ENCODE results near the gene SCLY. TPM values are rescaled to one million over a fixed set of nuclear protein-coding genes. Genes with fewer than 3 reads are reported as not detected.

The SCLY gene
- polyA plus RNA-seq, 1 experiment = 7.7 TPM

DNA sequence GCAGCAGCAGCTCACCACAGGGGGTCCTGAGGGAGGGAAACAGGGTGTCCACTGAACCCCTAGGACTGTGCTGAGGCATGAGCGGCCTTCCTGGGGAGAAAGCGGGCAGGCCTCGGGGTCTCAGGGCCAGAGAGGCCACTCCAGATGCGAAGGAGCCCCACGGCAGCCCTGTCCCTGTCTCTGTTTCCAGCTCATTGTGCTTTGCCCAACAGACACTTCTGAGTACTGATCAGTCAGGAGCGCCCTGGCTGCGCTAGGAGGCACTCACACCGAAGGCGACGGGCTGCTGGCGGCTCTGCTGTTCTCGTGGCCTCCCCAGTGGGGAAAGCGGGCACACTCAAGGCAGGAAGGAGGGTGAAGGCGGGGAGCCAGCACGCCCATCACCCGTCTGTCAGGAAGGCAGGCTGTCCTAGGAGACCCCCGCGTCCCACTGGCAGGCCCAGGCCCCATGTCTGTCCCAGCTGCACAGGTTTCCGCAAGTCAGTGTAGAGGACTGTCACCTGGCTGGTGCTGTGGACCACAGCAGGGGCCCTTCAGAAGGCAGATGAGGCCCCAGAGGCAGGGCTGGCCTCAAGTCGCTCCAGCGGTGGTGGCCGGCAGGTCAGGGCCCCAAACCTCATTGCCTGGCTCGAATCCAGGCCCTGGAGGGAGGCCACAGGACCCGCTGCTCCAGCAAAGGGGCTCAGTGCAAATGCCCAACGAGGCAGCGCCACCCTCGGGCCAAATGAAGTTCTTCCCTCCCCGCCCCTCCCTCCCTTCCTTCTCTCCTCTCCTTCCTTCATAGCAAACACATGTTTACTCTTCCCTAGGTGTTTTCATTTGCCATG is 46.1 kb downstream of the SCLY start:
- CTCF ChIA-PET = interaction anchor here (1.4 kb wide), 1 partner anchor 8 kb away, joined by 3 read pairs; no protein-coding TSS in a partner anchor
- H3K27me3 ChIP-seq (ENCODE audit: control insufficient read depth, insufficient read depth, low read length) = peaks cover 3% of the 10 kb centered on the region
- DNase-seq (ENCODE audit: low read depth) = no peak
- no peak overlapping the region for H3K4me3 ChIP-seq (ENCODE audit: low read depth, low read length)
- no peaks in the 10 kb centered on the region for H3K36me3 ChIP-seq (ENCODE audit: control insufficient read depth, insufficient read depth, low read length)
- POLR2A ChIA-PET = no interaction called here
- TF ChIP-seq, protein P1, sequence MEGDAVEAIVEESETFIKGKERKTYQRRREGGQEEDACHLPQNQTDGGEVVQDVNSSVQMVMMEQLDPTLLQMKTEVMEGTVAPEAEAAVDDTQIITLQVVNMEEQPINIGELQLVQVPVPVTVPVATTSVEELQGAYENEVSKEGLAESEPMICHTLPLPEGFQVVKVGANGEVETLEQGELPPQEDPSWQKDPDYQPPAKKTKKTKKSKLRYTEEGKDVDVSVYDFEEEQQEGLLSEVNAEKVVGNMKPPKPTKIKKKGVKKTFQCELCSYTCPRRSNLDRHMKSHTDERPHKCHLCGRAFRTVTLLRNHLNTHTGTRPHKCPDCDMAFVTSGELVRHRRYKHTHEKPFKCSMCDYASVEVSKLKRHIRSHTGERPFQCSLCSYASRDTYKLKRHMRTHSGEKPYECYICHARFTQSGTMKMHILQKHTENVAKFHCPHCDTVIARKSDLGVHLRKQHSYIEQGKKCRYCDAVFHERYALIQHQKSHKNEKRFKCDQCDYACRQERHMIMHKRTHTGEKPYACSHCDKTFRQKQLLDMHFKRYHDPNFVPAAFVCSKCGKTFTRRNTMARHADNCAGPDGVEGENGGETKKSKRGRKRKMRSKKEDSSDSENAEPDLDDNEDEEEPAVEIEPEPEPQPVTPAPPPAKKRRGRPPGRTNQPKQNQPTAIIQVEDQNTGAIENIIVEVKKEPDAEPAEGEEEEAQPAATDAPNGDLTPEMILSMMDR (IDR thresholded peaks at IDR 0.05; ENCODE audit: insufficient read depth, low read depth, low read length) = peak; percentile 22

DNA sequence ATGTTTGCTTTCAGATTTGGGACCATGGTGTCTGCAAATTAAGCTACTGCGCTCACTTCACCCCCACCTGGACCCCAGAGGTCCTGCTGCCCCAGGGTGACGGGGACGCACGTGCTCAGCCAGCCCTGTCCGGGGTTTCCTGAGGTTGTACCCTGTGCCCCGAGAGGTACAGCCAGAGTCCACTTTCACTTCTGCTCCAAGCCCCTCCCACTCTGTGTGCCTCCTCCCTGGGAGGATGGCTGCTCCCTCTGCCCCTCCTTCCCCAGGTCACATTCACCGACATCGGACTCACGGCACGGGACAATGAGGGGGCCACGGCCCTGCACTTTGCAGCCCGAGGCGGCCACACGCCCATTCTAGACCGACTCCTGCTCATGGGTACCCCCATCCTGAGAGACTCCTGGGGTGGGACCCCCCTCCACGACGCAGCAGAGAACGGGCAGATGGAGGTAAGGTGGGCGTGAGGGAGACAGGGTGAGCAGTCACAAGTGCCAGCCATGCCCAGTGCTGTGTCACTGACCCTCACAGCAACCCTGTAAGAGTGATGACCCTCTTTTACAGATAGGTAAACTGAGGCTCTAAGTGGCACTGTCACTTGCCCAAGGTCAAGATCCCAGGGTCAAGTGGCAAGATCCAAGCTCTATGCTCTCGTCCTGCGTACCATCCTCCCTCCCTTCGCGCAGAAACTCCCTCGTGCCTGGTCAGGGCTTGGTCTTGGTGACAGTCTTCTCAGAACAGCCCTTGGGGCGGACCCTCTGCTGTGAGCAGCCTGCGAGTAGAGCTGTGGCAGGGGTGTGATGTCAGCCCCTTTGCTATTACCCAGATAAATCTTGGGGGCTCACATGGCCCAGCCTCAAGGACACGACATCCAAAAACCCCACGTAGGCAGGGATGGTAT is 47.0 kb downstream of the SCLY start:
- POLR2A ChIA-PET = no interaction called here
- H3K36me3 ChIP-seq (ENCODE audit: control insufficient read depth, insufficient read depth, low read length) = no peaks in the 10 kb centered on the region
- H3K4me3 ChIP-seq (ENCODE audit: low read depth, low read length) = no peak overlapping the region
- CTCF ChIA-PET = interaction anchor here (2.0 kb wide), 1 partner anchor 13 kb away, joined by 5 read pairs; no protein-coding TSS in a partner anchor
- DNase-seq (ENCODE audit: low read depth) = no peak
- TF ChIP-seq, protein P1 (IDR thresholded peaks at IDR 0.05; ENCODE audit: insufficient read depth, low read depth, low read length) = no peak
- peaks cover 3% of the 10 kb centered on the region for H3K27me3 ChIP-seq (ENCODE audit: control insufficient read depth, insufficient read depth, low read length)

DNA sequence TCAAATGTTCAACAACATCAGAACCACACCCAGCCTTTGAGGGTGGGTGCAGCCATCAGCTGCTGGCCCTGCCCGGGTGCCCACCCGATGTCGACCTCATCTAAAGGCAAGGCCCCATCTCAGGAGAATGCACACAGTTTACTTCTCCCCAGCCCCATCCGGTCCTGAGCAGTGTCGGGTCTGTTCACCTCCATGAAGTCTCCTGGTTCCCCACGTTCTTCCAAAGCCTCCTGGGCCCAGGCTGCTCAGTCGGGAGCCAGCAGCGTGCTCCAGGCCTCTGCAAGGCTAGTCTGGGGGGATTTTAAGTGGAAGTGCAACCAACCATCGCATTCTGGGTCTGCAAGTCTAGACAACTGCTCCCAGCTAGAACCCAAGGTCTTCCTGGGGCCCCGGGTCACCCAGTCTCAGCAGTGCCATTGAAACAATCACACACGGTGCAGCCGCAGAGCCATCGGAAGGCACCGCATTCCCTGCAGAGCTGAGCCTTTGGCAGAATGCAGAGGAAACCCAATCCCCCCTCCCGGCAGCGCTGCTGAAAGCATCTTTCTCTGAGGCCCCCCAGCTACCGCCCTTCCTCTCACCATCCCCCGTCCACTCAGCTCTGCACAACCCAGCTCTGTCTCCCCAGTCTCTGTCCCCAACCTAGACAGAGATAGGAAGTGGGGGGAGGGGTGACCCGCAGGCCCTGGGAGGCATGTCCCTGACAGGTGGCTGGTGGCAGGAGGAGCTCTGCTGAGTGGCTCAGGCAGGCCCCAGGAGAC is 47.8 kb downstream of the SCLY start:
- Histone ChIP-seq H3K4me3 (ENCODE audit: low read depth, low read length) (no peak overlapping the region), H3K27me3 (ENCODE audit: control insufficient read depth, insufficient read depth, low read length) (peaks cover 3% of the 10 kb centered on the region), H3K36me3 (ENCODE audit: control insufficient read depth, insufficient read depth, low read length) (no peaks in the 10 kb centered on the region)
- CTCF ChIA-PET = interaction anchor here (0.6 to 2.0 kb wide), 4 partner anchors 12 to 318 kb away, joined by 3 to 6 read pairs (median 4); no protein-coding TSS in a partner anchor
- TF ChIP-seq, protein P1 (IDR thresholded peaks at IDR 0.05; ENCODE audit: insufficient read depth, low read depth, low read length) = no peak
- DNase-seq (ENCODE audit: low read depth) = no peak
- POLR2A ChIA-PET = no interaction called here

DNA sequence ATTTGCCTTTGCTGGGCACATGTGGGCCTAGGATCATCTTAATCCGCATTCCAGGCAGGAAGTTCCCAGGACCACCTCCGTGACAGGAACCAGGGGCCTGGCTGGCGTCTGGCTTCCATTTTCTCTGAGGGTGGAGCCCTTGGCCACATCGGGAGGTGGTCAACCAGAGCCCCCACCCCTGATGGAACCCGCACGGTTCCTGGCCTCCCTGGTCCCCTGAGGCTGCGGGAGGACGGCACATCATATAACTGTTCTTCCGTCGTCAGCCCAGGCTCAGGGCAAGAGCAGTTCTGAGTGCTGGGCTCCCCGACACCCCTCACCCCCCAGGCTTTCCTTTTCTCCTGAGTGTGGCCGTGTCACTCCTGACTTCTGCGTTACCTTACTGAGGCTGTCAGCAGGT is 52.8 kb downstream of the SCLY start:
- no peak for DNase-seq (ENCODE audit: low read depth)
- POLR2A ChIA-PET = no interaction called here
- TF ChIP-seq, protein P1 (IDR thresholded peaks at IDR 0.05; ENCODE audit: insufficient read depth, low read depth, low read length) = no peak
- H3K27me3 ChIP-seq (ENCODE audit: control insufficient read depth, insufficient read depth, low read length) = no peaks in the 10 kb centered on the region
- CTCF ChIA-PET = no interaction called here
- no peak overlapping the region for H3K4me3 ChIP-seq (ENCODE audit: low read depth, low read length)
- no peaks in the 10 kb centered on the region for H3K36me3 ChIP-seq (ENCODE audit: control insufficient read depth, insufficient read depth, low read length)
